GM19438 (cell line): Measurements from ENCODE around the gene SPNS2.

Source experiments
- ATAC-seq: cut with Tn5 transposase; IDR thresholded peaks from one replicate; pipeline ENCODE4 v1.9.1; 2021; ENCODE audit warnings: low read depth; ENCODE audit not compliant: unreplicated experiment

The SPNS2 gene

GRCh38 chr17:4535667-4536258 is 37.1 kb downstream of the SPNS2 start:
- no peak for ATAC-seq

GRCh38 chr17:4536259-4536741 is 37.6 kb downstream of the SPNS2 start:
- ATAC-seq = no peak

GRCh38 chr17:4536742-4537411 is 38.2 kb downstream of the SPNS2 start:
- ATAC-seq = no peak

- ATAC-seq = no peak
Measured at GRCh38 chr17:4537451-4538235, 39.0 kb downstream of the SPNS2 start.

- no peak for ATAC-seq
Measured at GRCh38 chr17:4538236-4539002, 39.7 kb downstream of the SPNS2 start.

- ATAC-seq = no peak
Measured at GRCh38 chr17:4539025-4539424, 40.3 kb downstream of the SPNS2 start.

GRCh38 chr17:4539576-4540223 is 41.0 kb downstream of the SPNS2 start:
- no peak for ATAC-seq

GRCh38 chr17:4540224-4540651 is 41.6 kb downstream of the SPNS2 start:
- no peak for ATAC-seq

GRCh38 chr17:4540687-4541327 is 42.1 kb downstream of the SPNS2 start:
- ATAC-seq = no peak

- ATAC-seq = no peak
Measured at GRCh38 chr17:4541328-4542002, 42.8 kb downstream of the SPNS2 start.

GRCh38 chr17:4542003-4542725 is 43.5 kb downstream of the SPNS2 start:
- no peak for ATAC-seq

GRCh38 chr17:4542726-4543191 is 44.1 kb downstream of the SPNS2 start:
- no peak for ATAC-seq

GRCh38 chr17:4543557-4544026 is 44.9 kb downstream of the SPNS2 start:
- no peak for ATAC-seq

- no peak for ATAC-seq
Measured at GRCh38 chr17:4544135-4544950, 45.7 kb downstream of the SPNS2 start.

- ATAC-seq = no peak
Measured at GRCh38 chr17:4544951-4545216, 46.2 kb downstream of the SPNS2 start.

- no peak for ATAC-seq
Measured at GRCh38 chr17:4545217-4545951, 46.7 kb downstream of the SPNS2 start.
